ENCODE data around the gene SMYD1.
"Not testable (repeated sequence)": the region's sequence is repeated elsewhere in the genome, so short reads cannot be mapped to it uniquely, and the experiment has no call there.

SMYD1 gene

DNA sequence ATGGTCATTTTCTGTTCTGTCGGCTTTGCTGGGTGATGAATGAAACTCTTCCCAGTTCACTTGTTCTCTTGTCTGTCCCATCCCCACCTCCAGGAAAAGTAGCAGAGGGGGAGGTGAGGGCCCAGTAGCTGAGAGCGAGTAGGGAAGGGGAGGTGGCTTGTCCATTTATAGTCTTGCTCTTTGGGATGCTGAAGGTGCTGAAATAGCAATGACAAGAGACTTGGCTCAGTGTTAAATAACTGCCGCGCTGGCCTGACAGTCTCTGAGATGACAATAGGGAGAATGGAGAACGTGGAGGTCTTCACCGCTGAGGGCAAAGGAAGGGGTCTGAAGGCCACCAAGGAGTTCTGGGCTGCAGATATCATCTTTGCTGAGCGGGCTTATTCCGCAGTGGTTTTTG is at the start of gene SMYD1:
Gene SMYD1 (plus strand): TSS at position 228 of the 400 bp plus-strand sequence. CDS start 40 bp downstream, at position 268.
- no peak for DNase-seq (ENCODE audit: low read depth)

DNA sequence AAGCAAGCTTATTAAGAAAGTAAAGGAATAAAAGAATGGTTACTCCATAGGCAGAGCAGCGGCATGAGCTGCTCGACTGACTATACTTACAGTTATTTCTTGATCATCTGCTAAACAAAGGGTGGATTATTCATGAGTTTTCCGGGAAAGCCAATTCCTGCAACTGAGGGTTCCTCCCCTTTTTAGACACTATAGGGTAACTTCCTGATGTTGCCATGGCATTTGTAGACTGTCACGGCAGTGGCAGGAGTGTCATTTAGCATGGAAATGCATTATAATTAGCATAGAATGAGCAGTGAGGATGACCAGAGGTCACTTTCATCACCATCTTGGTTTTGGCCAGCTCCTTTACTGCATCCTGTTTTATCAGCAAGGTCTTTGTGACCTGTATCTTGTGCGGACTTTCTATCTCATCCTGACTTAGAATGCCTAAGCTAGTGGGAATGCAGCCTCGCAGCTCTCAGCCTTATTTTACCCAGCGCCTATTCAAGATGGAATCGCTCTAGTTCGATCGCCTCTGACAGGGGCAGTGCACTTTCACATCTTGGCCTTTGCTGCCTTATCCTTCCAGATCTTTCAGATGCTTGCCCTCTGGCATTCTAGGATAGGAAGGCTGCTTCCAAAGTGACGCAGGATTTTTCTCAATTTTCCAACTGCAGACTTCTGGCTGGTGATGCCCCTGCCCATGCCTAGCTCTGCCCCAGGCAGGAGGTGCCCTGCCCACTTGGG is 49.4 kb upstream of the SMYD1 start:
- DNase-seq (ENCODE audit: low read depth), result not testable (repeated sequence)

DNA sequence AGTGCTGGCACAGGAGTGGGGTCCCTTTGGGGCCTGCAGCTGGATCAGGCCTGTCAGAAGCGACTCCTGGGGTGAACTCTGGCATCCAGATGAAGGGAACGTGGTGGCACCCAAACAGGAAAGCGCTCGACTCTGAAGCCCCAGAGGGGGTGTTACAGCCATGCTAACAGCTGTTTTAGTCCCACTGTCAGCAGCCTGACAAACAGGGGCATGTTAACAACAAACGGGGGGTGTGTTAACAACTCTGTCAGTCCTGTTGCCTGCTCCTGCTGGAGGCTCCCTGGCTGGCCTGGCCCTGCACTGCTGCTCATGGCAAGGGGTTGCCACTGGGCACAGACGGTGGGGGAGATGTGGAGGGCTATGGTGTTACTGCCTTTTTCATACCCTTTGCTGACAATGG is 48.7 kb upstream of the SMYD1 start:
- no peak for DNase-seq (ENCODE audit: low read depth)

DNA sequence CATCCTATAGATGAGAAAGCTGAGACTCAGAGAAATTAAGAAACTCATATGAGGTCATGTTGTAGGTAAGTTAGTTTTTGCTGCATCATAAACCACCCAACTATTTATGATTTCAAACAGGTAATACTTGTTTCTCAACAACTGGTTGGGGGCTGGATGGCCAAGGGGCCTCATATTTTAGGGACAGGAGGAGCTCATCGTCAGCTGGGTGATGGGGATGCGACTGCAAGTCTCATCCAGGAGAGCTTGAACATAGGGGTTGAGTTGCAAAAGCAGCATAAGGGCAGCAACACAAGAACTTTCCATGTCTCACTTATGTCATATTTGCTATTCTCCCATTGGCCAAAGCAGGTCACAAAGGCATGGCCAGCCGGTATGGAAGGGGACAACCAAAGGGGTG is 47.6 kb upstream of the SMYD1 start:
- DNase-seq (ENCODE audit: low read depth), result no peak

DNA sequence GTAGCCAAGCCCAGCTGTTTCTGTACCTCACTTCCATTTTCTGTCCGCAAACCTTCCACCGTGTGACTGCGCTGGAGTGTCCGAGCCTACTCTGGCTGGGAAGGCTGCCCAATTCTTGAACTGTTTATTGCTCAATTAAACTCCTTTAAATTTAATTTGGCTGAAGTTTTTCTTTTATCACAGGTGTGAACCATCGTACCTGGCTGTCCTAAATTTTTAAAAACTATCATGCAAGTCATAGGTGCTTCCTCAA is 45.0 kb upstream of the SMYD1 start:
- DNase-seq (ENCODE audit: low read depth), result no peak

DNA sequence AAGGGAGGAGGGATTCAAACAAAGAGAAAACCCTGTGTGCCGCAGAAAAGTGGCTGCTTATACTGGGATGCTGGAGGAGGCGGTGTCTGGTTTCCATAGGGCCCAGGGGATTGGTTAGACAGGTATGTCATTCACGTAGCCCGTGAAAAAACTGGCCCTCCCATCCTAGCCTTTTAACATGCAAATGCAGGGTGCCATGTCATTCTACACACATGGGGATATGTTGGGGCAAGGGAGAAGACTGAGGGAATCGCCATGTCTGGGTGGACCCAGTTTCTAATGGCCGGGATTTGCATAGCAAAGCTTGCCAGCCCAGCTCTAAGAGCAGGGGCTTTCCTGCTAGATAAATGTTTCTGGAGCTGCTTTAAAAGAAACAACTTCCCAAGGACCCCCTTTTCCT is 43.1 kb upstream of the SMYD1 start:
- no peak for DNase-seq (ENCODE audit: low read depth)

DNA sequence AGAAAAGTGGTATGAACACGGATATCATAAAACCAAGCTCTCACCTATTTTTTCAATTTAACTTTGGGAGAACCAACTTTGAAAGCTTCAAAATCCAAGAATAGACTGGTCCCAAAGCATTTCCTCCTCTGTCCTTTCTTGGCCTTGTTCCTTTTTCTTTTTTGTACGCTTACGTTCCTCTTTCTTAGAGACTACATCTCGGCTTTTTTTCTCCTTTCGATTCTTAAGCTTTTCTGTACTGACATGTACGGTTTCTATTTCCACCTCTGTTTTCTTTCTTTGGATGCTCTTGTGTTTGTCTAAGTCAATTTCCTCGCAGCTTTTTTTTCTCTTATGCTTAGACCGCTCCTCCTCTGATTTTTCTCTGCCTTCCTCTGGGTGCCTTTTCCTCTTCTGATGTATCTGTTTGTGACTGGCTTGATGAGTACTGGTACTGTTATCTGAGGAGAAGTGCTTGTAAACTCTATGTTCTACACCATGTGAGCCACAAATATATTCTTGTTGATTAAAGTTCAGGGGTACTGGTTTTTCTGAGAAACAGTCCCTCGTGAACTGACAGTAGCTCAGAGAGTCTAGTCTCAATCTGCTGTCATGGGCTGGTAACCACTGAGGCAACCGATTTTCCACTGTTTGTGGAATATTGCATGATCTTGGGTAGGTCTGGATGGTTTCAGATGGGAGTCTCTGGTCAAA is 39.8 kb upstream of the SMYD1 start:
- no peak for DNase-seq (ENCODE audit: low read depth)

DNA sequence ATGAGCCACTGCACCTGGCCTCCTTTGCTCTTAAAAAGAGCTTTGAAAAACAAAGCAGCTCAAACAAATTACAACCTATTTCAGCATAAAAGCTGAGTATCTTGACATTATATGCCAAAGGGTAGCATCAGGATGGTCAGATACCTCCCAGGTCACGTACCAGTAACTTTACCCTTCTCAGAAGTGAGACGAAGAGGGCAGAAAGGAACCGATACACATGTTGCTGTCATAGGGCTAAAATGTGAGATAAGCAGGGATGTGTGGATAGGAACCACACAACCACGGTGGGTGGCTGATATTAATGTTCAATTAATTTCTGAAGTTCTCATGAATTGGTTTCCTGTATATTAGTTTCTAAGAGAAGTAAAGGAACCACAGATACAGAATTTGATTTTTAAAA is 38.7 kb upstream of the SMYD1 start:
- DNase-seq (ENCODE audit: low read depth), result no peak

DNA sequence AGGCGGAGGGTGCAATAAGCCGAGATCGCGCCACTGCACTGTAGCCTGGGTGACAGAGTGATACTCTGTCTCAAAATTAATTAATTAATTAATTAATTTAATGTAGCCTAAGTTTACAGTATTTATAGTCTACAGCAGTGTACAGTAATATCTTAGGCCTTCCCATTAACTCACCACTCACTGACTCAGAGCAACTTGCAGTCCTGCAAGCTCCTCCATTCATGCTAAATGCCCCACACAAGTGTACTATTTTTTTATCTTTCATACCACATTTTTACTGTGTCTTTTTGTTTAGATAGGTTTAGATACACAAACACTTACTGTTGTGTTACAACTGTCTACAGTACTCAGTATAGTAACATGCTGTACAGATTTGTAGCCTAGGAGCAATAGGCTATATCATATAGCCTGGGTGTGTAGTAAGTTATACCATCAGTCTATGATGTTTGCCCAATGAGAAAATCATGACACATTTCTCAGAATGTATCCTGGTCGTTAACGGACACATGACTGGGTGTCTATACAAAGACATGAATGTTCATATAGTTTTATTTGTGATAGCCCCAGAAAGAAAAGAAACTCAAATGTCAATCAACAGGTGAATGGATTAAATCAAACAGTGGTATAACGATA is 35.4 kb upstream of the SMYD1 start:
- no peak for DNase-seq (ENCODE audit: low read depth)

DNA sequence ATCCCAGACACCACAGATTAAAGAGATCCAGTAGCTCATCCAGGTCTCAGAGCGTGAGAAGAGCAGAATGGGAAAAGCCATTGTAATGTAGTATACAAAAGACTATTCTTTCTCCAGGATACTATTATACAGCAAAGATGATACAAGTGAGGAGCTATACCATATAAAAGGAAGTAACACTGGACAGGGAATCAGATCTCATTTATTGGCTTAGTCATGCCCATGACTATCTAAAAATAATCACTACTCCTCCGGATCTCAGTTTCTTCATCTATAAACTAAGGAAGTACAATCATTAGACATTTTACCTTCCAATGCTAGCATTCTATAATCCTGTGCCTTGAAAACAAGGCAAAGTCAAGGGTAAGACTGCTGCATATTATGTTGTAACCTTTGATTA is 31.4 kb upstream of the SMYD1 start:
- no peak for DNase-seq (ENCODE audit: low read depth)

DNA sequence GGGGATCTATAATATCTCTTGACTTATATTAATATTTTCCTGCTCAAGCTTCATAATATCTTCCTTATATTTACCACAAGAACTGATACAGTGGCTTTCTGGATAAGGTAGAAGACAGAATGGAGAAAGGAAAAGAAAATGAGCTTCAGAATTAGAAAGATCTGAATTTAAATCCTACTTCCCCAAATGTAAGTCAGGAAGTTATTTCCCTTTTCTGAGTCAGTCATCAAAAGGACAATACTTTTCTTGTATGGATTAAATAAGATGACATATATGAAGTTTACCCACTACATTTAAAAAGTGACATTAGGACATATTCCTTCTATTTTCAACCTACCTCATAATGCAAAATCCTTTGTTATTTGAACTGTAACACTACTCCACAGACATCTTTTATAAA is 31.0 kb upstream of the SMYD1 start:
- no peak for DNase-seq (ENCODE audit: low read depth)

DNA sequence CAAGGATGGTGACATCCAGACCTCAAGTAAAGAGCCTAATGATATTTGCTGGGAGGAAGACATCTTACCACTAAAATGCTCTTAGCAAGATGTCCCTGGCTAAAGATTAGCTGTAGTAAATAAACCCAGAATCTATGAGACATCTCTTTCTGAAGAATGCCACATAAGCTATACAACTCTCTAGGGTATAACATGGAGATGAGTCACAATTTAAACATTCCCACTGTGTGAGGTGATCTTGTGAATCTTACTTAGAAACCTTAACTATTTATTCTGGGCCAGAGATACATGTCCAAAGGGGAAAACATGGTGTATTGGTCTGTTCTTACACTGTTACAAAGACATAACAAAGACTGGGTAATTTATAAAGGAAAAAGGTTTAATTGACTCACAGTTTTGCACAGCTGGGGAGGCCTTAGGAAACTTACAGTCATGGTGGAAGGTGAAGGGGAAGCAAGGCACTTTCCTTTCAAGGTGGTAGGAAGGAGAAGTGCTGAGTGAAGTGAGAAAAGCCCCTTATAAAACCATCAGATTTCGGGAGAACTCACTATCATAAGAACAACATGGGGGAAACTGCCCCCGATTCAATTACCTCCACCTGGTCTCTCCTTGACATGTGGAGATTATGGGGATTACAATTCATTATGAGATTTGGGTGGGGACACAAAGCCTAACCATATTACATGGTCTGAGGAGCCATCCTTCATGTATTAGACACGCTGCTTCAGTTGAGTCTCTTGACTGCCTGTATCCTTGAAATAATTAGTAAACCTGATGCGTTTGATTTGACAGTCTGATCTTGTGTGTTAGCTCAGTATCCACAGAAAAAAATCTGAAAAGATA is 29.1 kb upstream of the SMYD1 start:
- DNase-seq (ENCODE audit: low read depth), result no peak

DNA sequence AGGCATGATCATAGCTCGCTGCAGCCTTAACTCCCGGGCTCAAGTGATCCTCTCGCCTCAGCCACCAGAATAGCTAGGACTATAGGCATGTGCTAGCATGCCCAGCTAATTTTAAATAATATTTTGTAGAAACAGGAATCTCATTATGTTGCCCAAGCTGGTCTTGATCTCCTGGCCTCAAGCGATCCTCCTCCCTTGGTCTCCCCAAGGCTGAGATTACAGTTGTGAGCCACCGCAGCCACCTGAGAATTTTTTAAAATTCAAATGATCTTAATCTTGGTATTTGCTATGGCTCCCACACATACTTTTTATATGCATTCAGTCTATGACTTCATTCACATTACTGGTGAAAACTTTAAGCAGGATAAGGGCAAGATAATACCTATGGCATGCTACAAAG is 25.1 kb upstream of the SMYD1 start:
- no peak for DNase-seq (ENCODE audit: low read depth)

DNA sequence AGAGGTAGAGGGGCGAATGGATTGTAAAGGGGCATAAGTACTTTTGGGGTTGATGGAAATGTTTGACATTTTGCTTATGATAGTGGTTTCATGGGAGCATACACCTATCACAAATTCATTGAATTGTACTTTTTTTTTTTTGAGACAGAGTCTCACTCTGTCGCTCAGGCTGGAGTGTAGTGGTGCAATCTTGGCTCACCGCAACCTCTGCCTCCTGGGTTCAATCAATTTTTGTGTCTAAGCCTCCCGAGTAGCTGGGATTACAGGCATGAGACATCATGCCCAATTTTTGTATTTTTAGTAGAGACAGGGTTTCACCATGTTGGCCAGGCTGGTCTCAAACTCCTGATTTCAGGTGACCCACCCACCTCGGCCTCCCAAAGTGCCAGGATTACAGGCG is 22.1 kb upstream of the SMYD1 start:
- DNase-seq (ENCODE audit: low read depth), result not testable (repeated sequence)

DNA sequence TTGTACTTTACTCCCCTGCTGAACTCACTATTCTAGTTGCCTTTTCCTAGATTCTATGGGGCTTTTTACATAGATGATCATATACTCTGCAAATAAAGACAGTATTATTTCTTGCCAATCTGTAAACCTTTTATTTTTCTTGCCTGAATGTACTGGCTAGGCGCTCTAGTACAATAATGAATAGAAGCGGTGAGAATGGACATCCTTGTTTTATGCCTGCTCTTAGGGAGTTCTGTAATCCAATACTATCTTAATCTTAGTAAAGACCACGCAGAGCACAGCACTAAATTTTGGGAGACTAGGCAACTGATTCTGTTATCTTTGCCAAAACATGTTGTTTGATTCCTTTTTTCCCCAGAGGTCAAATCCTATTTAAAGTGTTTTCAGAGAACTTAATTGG is 19.1 kb upstream of the SMYD1 start:
- no peak for DNase-seq (ENCODE audit: low read depth)

DNA sequence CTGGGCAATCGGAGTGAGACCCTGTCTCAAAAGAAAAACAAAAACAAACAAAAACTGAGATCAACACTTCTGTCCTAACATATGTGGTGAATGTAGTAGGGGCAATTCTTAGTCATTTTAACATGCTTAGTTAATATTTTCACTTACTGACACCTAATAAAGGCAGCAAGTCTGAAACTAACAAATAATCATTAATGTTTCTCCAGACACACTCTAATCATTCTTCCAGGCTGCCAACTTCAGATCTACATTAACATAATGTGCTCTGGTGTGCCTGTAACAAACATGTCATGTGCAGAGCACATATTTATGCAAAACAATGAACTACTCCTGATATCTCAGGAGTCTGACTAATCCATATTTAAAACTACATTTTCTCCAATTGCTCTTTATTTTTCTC is 18.0 kb upstream of the SMYD1 start:
- DNase-seq (ENCODE audit: low read depth), result no peak

DNA sequence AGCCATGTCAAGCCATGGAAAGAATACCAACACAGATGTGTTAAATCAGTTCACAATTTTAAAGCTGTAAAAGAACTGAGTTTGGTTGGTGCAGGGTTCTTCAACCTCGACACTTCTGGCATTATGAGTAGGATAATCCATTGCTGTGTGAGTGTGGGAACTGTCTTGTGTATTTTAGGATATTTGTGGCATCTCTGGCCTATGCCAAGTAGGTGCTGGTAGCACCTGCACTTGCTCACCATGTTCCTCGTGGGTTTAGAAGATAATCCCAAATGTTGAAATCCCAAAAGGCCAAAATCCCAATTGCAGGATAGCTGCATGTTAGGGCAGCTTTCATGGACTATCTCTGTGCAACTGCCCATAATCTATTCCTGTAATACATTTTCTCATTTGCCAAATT is 15.8 kb upstream of the SMYD1 start:
- DNase-seq (ENCODE audit: low read depth), result no peak

DNA sequence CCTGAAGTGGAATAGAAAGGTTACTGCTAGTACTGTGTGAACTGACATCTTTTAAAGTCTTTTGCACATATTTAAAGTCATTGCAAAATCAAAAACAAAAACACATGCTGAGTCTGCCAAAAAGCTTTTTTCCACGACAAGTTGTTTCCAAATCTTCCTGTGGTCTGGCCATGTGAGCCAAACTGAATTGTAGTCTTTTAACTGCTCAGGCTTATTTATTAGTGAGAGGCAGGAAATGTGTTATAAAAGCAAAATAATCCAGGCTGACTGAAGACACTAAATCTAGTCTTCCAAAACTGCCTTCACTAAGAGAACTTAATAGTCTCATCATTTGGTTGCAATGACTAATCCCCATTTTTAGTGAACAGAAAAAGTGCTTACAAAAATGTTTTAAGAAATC is 14.3 kb upstream of the SMYD1 start:
- DNase-seq (ENCODE audit: low read depth), result no peak

DNA sequence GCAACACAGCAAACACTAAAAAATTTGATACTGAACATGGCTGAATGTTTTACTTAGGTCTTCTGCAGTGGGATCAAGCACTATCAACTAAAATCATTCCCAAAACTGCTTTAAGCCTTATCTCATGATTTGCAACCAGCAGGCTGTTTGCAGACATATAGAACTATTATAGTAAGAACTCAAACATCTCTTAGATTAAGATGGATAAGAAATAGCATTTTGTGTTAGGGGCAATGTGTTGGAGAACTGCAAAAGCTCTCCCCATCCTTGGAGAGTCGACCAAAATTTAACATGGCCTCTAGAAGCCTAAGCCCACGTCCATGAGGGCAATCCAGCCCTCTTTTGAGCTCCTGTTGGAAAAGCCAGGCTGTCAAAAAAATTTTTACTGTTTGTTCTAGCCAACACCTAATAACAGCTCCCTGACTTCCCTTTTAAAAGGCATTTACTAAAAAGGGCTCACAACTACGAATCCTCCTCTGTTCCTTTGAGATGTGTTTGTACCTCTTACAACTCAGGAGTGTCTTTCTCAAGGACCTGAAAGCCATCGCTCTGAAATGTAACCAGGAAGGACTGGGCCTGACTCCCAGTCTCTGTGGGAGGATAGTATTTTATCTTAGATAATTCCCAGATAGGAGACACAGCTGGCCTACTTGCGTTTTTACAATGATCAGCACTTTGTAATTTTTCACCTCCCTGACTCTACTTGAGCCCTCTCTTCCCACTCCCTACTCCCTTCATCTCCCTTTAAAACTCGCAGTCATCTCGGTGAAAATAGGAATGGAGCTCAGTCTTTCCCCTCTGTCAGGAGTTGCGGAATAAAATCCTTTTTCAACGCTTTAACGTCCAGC is 13.5 kb upstream of the SMYD1 start:
- DNase-seq (ENCODE audit: low read depth), result no peak

DNA sequence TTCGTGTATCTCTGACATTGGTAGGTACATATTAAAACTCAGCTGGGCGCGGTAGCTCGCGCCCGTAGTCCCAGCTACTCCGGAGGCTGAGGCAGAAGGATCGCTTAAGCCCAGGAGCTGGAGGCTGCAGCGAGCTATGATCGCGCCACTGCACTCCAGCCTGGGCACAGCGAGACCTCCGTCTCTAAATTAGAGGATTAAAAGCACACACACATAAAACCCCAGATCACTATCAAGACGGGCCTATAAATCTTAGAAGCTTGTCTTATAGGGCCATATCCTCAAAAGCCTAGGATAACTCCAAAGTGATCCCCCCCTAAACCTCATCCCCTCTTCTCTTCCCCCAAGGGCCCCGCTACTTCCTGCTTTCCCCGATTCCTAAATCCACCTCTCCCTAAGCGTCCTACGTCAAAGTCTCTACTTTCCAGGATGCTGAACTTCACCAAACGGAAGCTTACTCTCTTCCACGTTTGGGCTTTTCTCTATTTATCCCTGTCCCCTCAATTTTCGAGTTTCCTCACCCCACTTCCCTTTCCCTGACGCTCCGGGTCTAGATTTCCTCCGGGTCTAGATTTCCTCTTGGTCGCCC is 12.7 kb upstream of the SMYD1 start:
- DNase-seq (ENCODE audit: low read depth), result no peak

DNA sequence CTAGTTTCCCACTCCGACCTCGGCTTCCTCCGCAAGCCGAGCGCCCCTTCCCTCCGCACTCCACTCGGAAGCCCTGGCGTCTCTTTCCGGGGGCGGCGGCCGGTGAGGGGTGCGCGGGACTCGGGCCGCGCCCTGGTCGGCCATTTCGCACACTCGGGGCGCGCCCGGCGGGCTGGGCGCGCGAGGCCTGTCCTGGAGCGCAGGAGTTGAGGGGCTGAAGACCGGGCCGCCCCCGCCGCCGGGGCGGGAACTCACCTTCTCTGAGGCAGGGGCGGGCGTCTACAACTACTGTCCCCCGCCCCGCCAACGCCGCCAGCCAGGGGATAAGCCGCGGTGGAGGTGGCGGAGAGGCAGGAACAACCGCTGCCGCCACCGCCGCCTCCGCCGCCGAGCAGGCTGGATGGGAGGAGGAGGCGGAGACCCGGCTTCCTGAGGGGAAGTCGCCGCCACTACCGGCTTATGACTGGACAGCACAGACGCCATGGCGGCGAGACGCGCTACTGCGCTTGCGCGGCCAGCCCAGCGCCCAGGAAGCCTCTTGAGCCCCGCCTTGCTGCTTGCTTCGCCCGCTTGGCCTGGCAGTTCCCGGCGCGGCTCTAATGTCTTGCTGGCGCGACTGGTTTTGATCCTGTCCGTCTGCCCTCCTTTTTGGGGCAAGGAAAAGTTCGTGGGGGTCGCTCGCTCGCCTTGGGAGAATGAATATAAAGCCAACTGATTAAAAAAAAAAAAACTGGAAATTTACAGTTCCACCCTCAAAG is 12.1 kb upstream of the SMYD1 start, which contains the start of gene KRCC1:
Gene KRCC1 (minus strand): TSS at position 413 of the 758 bp plus-strand sequence. CDS start 27,220 bp downstream, outside the sequence.
- DNase-seq (ENCODE audit: low read depth), result peak; percentile 88

Data from stimulated activated CD8-positive, alpha-beta memory T cell treated with anti-CD3 and anti-CD28 coated beads, Interleukin-7, amount 100 ng/mL, for 24 hours (primary cell).